Esophagus (tissue), 2 donors: ENCODE results near the gene KLF17. TPM values are rescaled to one million over a fixed set of nuclear protein-coding genes. Genes with fewer than 3 reads are reported as not detected.

ENCODE experiments used
- H3K27ac ChIP-seq, 2 donors: one replicate each; pipeline ENCODE4 v1.5.1; 2013; ENCODE audit warnings: low read depth in 2 of 2, mild to moderate bottlenecking in 2 of 2, inconsistent platforms in 1 of 2, low read length in 1 of 2, moderate library complexity in 1 of 2
- H3K27me3 ChIP-seq, 2 donors: one replicate each; pipeline ENCODE4 v1.6.1; 2013; ENCODE audit warnings: low read length in 2 of 2, control low read depth in 1 of 2, mild to moderate bottlenecking in 1 of 2; ENCODE audit not compliant: insufficient read depth in 2 of 2, control insufficient read depth in 1 of 2
- H3K36me3 ChIP-seq, 2 donors: one replicate each; pipeline ENCODE4 v1.6.1; 2013; ENCODE audit warnings: low read length in 1 of 2; ENCODE audit not compliant: control insufficient read depth in 2 of 2, insufficient read depth in 2 of 2
- H3K4me1 ChIP-seq, 2 donors: one replicate each; pipeline ENCODE4 v1.6.1; 2013; ENCODE audit warnings: low read length in 1 of 2; ENCODE audit not compliant: control insufficient read depth in 2 of 2, insufficient read depth in 2 of 2
- H3K4me3 ChIP-seq, 2 donors: one replicate each; pipeline ENCODE4 v1.5.1; 2013; ENCODE audit warnings: low read length in 2 of 2, mild to moderate bottlenecking in 2 of 2, low read depth in 1 of 2, moderate library complexity in 1 of 2
- H3K9me3 ChIP-seq, 2 donors: one replicate each; pipeline ENCODE4 v1.6.1; 2013; ENCODE audit warnings: mild to moderate bottlenecking in 2 of 2, low read depth in 1 of 2, low read length in 1 of 2, moderate library complexity in 1 of 2; ENCODE audit not compliant: control insufficient read depth in 2 of 2, insufficient read depth in 1 of 2
- WGBS, 2 donors: extraction: QIAGEN DNeasy Blood & Tissue Kit; methylation state at CpG; one replicate each; pipeline ENCODE4 v1.1.7; 2013; 5-methylcytosine and 5-hydroxymethylcytosine counted together
- polyA plus RNA-seq, 2 donors: library from polyadenylated mRNA; stranded (reverse); fragments of 200-250 nt; gene quantifications; one replicate each; pipeline ENCODE4 v1.2.3, GENCODE V29; 2013
- donor health status: healthy with polysubstance abuse.
- donor health status: Bipolar disorder and iron deficiency.

Gene KLF17
- polyA plus RNA-seq, 2 donors, result 0.02 to 0.14 TPM

DNA sequence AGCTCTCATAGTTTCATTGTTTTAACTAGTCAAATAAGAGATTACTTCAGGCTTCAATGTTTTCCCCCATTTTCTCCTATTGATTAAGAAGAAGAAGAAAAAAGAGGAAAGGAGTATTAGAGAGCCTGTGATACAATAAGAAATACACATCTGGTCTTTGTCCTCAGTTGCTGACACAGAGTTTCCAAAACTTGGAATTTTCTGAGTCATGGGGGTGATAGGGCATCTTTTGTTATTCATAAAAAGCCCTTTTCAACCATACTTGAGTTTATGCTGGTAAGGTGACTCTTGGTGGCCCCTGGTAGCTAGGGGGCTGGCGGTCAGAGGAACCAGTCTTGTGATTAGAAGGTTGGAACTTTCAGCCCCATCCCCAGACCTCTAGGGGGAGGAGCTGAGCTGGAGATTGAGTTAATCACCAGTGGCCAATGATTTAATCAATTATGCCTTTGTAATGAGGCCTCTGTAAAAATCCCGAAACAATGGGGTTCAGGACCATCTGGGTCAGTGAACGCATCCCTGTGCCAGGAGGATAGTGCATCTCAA, 51.7 kb downstream of the KLF17 start:
- H3K27ac ChIP-seq, result no peak overlapping the region
- H3K27me3 ChIP-seq, result no peaks in the 10 kb centered on the region
- 90 to 92% methylated on average over 3 of the region's 3 CpGs for WGBS, 2 donors
- no peak overlapping the region for H3K4me3 ChIP-seq
- peaks cover 0 to 2% of the 10 kb centered on the region in 2 donors for H3K9me3 ChIP-seq
- H3K36me3 ChIP-seq, result no peaks in the 10 kb centered on the region
- H3K4me1 ChIP-seq, result no peaks in the 10 kb centered on the region

DNA sequence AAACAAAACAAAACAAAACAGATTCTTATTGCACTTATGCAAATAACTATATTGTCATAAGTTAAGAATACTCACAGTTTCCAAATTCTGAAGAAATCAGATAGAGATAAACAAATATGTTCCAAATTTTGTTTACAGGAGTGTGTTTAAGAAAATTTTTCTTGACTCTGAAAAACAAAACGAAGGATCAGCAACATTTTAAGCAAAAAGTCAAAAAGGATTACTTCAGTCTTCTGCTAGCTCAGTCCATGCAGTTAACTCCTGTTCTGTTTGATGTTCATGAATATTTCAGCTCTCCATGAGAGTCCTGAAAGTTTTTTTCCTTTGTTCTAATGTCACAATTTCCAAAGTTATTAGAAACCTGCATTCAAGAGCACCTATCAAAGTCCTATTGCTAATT, 56.0 kb downstream of the KLF17 start:
- H3K27ac ChIP-seq, result no peak overlapping the region
- no peaks in the 10 kb centered on the region for H3K27me3 ChIP-seq
- H3K4me3 ChIP-seq, result no peak overlapping the region
- no peaks in the 10 kb centered on the region for H3K36me3 ChIP-seq
- peaks cover 0 to 2% of the 10 kb centered on the region in 2 donors for H3K9me3 ChIP-seq
- no peaks in the 10 kb centered on the region for H3K4me1 ChIP-seq
- WGBS, 2 donors, result 62 to 85% methylated on average over 1 of the region's 1 CpG

Other genes starting within 250 kb of the KLF17 start
- gene ARTN, start 185.0 kb upstream of the KLF17 start, polyA plus RNA-seq, result 1 to 10 TPM; 1.8 to 2.6 TPM
- 10 to 100 TPM; 18.1 to 22.1 TPM for gene IPO13, start 171.9 kb upstream of the KLF17 start, polyA plus RNA-seq
- gene DPH2, start 148.8 kb upstream of the KLF17 start, polyA plus RNA-seq, result 10 to 100 TPM; 14.2 to 17.9 TPM
- 100 to 1,000 TPM in 1 of 2 donors, 10 to 100 TPM in 1; 66.1 to 124 TPM for gene ATP6V0B, start 143.9 kb upstream of the KLF17 start, polyA plus RNA-seq
- 10 to 100 TPM; 22.7 to 30.6 TPM for gene B4GALT2, start 139.6 kb upstream of the KLF17 start, polyA plus RNA-seq
- 1 to 10 TPM; 4.0 to 7.5 TPM for gene CCDC24, start 127.2 kb upstream of the KLF17 start, polyA plus RNA-seq
- gene SLC6A9, start 87.4 kb upstream of the KLF17 start, polyA plus RNA-seq, result 10 to 100 TPM; 13.8 to 22.8 TPM
- gene KLF18, start 22.8 kb downstream of the KLF17 start, polyA plus RNA-seq, result not detected
- 10 to 100 TPM; 21.8 to 27.8 TPM for gene DMAP1, start 94.7 kb downstream of the KLF17 start, polyA plus RNA-seq
- gene ERI3, start 236.4 kb downstream of the KLF17 start, polyA plus RNA-seq, result 10 to 100 TPM; 15.1 to 26.1 TPM